ENCODE results near the gene TATDN2.
A peak's percentile ranks its signal among the peaks of the same experiment; 100 is the strongest.
"Not testable (repeated sequence)": the region's sequence is repeated elsewhere in the genome, so short reads cannot be mapped to it uniquely, and the experiment has no call there.

Gene TATDN2

GRCh38 chr3:10292505-10293419 lies 44.5 kb downstream of the TATDN2 start, which contains the start of gene GHRL:
Gene GHRL (minus strand): TSS chr3:10292947. CDS start chr3:10290180, 2,767 bp downstream.
- H3K4me3 ChIP-seq (ENCODE audit: low read depth, low read length), result peak within 1 kb of the TSS; percentile 54
- DNase-seq (ENCODE audit: low read depth), result peak; percentile 97
- peak; percentile 61; the same call in 1 of the 2 replicates for TF ChIP-seq MAX (IDR thresholded peaks at IDR 0.05; ENCODE audit: low read depth, low read length)
- no peak for TF ChIP-seq CTCF (IDR thresholded peaks at IDR 0.05; ENCODE audit: low read depth, low read length)

- TF ChIP-seq POLR2A (IDR thresholded peaks at IDR 0.05; ENCODE audit: extremely low read depth, insufficient read length), result no peak
- TF ChIP-seq MYC (IDR thresholded peaks at IDR 0.05; ENCODE audit: low read depth, low read length), result no peak
- TF ChIP-seq CTCF (IDR thresholded peaks at IDR 0.05; ENCODE audit: low read depth, low read length), result no peak
- no peak for TF ChIP-seq MAX (IDR thresholded peaks at IDR 0.05; ENCODE audit: low read depth, low read length)
- DNase-seq (ENCODE audit: low read depth), result peak; percentile 61
- H3K4me3 ChIP-seq (ENCODE audit: low read depth, low read length), result peak overlapping the region; percentile 54
Measured at GRCh38 chr3:10294030-10294586, 45.8 kb downstream of the TATDN2 start.

GRCh38 chr3:10298064-10298463 lies 49.8 kb downstream of the TATDN2 start:
- not testable (repeated sequence) for H3K4me3 ChIP-seq (ENCODE audit: low read depth, low read length); DNase-seq (ENCODE audit: low read depth)

GRCh38 chr3:10299175-10299574 lies 50.9 kb downstream of the TATDN2 start:
- no peak overlapping the region for H3K4me3 ChIP-seq (ENCODE audit: low read depth, low read length)
- TF ChIP-seq POLR2A (IDR thresholded peaks at IDR 0.05; ENCODE audit: extremely low read depth, insufficient read length) (no peak), MAX (IDR thresholded peaks at IDR 0.05; ENCODE audit: low read depth, low read length) (no peak), CTCF (IDR thresholded peaks at IDR 0.05; ENCODE audit: low read depth, low read length) (no peak), MYC (IDR thresholded peaks at IDR 0.05; ENCODE audit: low read depth, low read length) (no peak)
- peak; percentile 35 for DNase-seq (ENCODE audit: low read depth)

GRCh38 chr3:10299679-10300078 lies 51.4 kb downstream of the TATDN2 start:
- TF ChIP-seq POLR2A (IDR thresholded peaks at IDR 0.05; ENCODE audit: extremely low read depth, insufficient read length) (no peak), CTCF (IDR thresholded peaks at IDR 0.05; ENCODE audit: low read depth, low read length) (no peak), MYC (IDR thresholded peaks at IDR 0.05; ENCODE audit: low read depth, low read length) (no peak), MAX (IDR thresholded peaks at IDR 0.05; ENCODE audit: low read depth, low read length) (no peak)
- no peak overlapping the region for H3K4me3 ChIP-seq (ENCODE audit: low read depth, low read length)
- DNase-seq (ENCODE audit: low read depth), result no peak

- TF ChIP-seq POLR2A (IDR thresholded peaks at IDR 0.05; ENCODE audit: extremely low read depth, insufficient read length), result no peak
- TF ChIP-seq MYC (IDR thresholded peaks at IDR 0.05; ENCODE audit: low read depth, low read length), result no peak
- TF ChIP-seq MAX (IDR thresholded peaks at IDR 0.05; ENCODE audit: low read depth, low read length), result no peak
- no peak for TF ChIP-seq CTCF (IDR thresholded peaks at IDR 0.05; ENCODE audit: low read depth, low read length)
- H3K4me3 ChIP-seq (ENCODE audit: low read depth, low read length), result no peak overlapping the region
- DNase-seq (ENCODE audit: low read depth), result no peak
Measured at GRCh38 chr3:10300087-10300486, 51.8 kb downstream of the TATDN2 start.

All from NB4 (cell line).